SK-N-SH treated with all-trans-retinoic acid at 6 μM for 48 hours (cell line): Measurements from ENCODE around the gene RHBDF2.

Experiments
- ARNTL ChIP-seq: fragments of 450-650 bp; formaldehyde crosslinking; IDR thresholded peaks from 2 replicates; pipeline ENCODE4 v1.5.0; 2020; ENCODE audit warnings: low read depth, mild to moderate bottlenecking, moderate library complexity, borderline replicate concordance
- ESRRG ChIP-seq: fragments of 250-450 bp; sonication (Bioruptor Pico); IDR thresholded peaks from 2 replicates; pipeline ENCODE4 v1.6.1; 2021; ENCODE audit warnings: mild to moderate bottlenecking
- GLIS3 ChIP-seq: fragments of 250-450 bp; sonication (Bioruptor Pico); IDR thresholded peaks from 2 replicates; pipeline ENCODE4 v1.5.0; 2020; ENCODE audit warnings: mild to moderate bottlenecking, moderate library complexity
- ISL1 ChIP-seq: fragments of 250-450 bp; sonication (Bioruptor Pico); IDR thresholded peaks from 2 replicates; pipeline ENCODE4 v2.1.2; 2022; ENCODE audit warnings: mild to moderate bottlenecking, moderate library complexity
- PATZ1 ChIP-seq: fragments of 250-450 bp; sonication (Bioruptor Pico); IDR thresholded peaks from 2 replicates; pipeline ENCODE4 v1.8.0; 2020; ENCODE audit warnings: mild to moderate bottlenecking, moderate library complexity, borderline replicate concordance
- POU6F1 ChIP-seq: fragments of 250-450 bp; sonication (Bioruptor Pico); IDR thresholded peaks from 2 replicates; pipeline ENCODE4 v1.8.0; 2021; ENCODE audit warnings: low read depth, mild to moderate bottlenecking, moderate library complexity, borderline replicate concordance
- PPARA ChIP-seq: fragments of 250-450 bp; sonication (Bioruptor Pico); IDR thresholded peaks from 2 replicates; pipeline ENCODE4 v1.5.0; 2020; ENCODE audit warnings: mild to moderate bottlenecking, borderline replicate concordance
- RARB ChIP-seq: fragments of 250-450 bp; sonication (Bioruptor Pico); IDR thresholded peaks from 2 replicates; pipeline ENCODE4 v1.8.0; 2021; ENCODE audit warnings: mild to moderate bottlenecking, moderate library complexity
- ZC3H10 ChIP-seq: fragments of 250-450 bp; sonication (Bioruptor Pico); IDR thresholded peaks from 2 replicates; pipeline ENCODE4 v1.5.1; 2021; ENCODE audit warnings: mild to moderate bottlenecking, moderate library complexity
- ZFP30 ChIP-seq: fragments of 450-650 bp; formaldehyde crosslinking; IDR thresholded peaks from 2 replicates; pipeline ENCODE4 v1.5.0; 2022; ENCODE audit warnings: mild to moderate bottlenecking, moderate library complexity
- ZNF565 ChIP-seq: fragments of 450-650 bp; formaldehyde crosslinking; conservative IDR thresholded peaks from 2 replicates; pipeline ENCODE4 v1.5.0; 2020; ENCODE audit warnings: low read depth, mild to moderate bottlenecking, moderate library complexity
- TF ChIP-seq, protein P1 (sequence below): fragments of 250-450 bp; sonication (Bioruptor Pico); IDR thresholded peaks from 2 replicates; pipeline ENCODE4 v1.5.1; 2020; ENCODE audit warnings: low read depth, mild to moderate bottlenecking, moderate library complexity

DNA sequence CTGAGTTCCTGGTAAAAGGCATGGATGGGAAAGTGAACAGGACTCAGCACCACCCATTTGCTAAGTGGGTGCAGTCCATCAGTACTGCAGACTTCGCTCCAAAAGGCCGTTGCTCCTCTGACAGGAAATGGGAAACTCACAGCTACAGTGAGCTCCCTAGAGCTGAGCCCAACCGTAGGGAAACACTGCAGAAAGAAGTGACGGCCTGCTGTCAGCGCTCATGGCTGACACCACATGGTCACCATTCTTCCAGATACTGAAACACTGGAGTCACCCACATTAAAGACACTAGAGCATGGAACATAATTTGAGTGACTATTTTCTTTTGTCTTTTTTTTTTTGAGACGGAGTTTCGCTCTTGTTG, 80.2 kb downstream of the RHBDF2 start:
- TF ChIP-seq RARB (no peak), PPARA (CRISPR knock-in tag) (no peak), GLIS3 (CRISPR knock-in tag) (no peak), PATZ1 (CRISPR knock-in tag) (no peak), ESRRG (CRISPR knock-in tag) (no peak), ISL1 (CRISPR knock-in tag) (no peak), ZNF565 (CRISPR knock-in tag) (no peak), ARNTL (CRISPR knock-in tag) (no peak), ZFP30 (CRISPR knock-in tag) (no peak), ZC3H10 (CRISPR knock-in tag) (no peak), POU6F1 (no peak)
- TF ChIP-seq, protein P1, sequence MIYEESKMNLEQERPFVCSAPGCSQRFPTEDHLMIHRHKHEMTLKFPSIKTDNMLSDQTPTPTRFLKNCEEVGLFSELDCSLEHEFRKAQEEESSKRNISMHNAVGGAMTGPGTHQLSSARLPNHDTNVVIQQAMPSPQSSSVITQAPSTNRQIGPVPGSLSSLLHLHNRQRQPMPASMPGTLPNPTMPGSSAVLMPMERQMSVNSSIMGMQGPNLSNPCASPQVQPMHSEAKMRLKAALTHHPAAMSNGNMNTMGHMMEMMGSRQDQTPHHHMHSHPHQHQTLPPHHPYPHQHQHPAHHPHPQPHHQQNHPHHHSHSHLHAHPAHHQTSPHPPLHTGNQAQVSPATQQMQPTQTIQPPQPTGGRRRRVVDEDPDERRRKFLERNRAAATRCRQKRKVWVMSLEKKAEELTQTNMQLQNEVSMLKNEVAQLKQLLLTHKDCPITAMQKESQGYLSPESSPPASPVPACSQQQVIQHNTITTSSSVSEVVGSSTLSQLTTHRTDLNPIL (CRISPR knock-in tag) = no peak
